Measurements from ENCODE around the gene INPP5D.

DNA sequence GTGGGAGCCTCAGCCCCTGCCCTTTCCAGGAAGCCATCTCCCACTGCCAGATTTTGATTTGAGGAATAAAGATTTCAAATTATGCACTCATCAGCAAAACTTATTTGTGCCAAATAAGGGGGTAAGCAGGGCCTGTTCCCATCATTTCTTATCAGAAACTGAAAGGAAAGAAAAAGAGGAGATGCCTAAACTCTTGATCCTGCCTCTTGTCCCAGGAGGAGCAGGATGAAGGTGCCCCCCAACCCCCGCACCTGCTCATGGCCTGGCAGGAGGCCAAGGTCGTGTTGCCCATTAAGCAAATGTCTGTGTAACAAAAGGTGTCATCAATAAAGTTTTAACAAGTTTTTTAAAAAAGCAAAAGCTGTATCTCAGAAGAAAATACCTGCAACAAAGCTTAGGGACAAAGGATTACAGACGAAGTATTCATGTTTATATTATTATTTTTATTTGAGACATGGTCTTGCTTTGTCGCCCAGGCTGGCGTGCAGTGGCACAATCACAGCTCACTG lies 80.0 kb downstream of the INPP5D start:
- TF ChIP-seq, protein P1, sequence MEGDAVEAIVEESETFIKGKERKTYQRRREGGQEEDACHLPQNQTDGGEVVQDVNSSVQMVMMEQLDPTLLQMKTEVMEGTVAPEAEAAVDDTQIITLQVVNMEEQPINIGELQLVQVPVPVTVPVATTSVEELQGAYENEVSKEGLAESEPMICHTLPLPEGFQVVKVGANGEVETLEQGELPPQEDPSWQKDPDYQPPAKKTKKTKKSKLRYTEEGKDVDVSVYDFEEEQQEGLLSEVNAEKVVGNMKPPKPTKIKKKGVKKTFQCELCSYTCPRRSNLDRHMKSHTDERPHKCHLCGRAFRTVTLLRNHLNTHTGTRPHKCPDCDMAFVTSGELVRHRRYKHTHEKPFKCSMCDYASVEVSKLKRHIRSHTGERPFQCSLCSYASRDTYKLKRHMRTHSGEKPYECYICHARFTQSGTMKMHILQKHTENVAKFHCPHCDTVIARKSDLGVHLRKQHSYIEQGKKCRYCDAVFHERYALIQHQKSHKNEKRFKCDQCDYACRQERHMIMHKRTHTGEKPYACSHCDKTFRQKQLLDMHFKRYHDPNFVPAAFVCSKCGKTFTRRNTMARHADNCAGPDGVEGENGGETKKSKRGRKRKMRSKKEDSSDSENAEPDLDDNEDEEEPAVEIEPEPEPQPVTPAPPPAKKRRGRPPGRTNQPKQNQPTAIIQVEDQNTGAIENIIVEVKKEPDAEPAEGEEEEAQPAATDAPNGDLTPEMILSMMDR (conservative IDR thresholded peaks at IDR 0.05): no peak
- TF ChIP-seq EZH2 (IDR thresholded peaks at IDR 0.05; ENCODE audit: low read depth): no peak

Data from PC-9 (cell line).